Measurements from ENCODE around the gene SLIT1. TPM values are rescaled to one million over a fixed set of nuclear protein-coding genes. Genes with fewer than 3 reads are reported as not detected.

The SLIT1 gene
- total RNA-seq, 2 experiments from 2014 or later = 0.13 to 1.0 TPM

DNA sequence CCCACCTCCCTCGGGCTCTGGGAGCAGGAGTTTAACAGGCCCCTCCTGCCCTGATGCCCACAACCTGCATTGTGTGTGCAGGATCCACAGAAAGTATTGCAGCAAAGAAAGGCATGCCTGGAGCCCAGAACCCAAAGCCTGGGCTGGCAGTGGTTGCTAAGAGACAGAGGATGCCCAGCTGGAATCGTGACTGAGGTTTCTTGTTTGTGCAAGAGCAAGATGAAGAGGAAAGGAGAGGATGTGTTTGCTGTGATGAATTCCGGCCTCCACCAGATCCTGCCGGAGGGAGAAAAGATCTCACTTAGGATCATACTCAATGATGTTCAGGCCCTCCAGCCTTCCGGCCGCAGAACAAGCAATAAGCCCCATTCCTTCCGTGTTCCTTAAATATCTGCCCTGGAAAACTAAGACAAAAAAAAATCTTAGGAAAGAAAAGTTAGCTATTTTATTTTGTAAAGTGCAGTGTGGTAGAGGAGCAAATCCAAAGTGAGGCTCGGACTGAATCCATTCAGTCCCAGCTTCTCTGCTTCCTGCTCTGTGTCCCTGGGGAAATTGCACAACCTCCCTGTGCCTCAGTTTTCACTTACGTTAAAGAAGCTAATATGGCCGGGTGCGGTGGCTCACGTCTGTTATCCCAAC is 57.1 kb downstream of the SLIT1 start:
- TF ChIP-seq, protein P1, sequence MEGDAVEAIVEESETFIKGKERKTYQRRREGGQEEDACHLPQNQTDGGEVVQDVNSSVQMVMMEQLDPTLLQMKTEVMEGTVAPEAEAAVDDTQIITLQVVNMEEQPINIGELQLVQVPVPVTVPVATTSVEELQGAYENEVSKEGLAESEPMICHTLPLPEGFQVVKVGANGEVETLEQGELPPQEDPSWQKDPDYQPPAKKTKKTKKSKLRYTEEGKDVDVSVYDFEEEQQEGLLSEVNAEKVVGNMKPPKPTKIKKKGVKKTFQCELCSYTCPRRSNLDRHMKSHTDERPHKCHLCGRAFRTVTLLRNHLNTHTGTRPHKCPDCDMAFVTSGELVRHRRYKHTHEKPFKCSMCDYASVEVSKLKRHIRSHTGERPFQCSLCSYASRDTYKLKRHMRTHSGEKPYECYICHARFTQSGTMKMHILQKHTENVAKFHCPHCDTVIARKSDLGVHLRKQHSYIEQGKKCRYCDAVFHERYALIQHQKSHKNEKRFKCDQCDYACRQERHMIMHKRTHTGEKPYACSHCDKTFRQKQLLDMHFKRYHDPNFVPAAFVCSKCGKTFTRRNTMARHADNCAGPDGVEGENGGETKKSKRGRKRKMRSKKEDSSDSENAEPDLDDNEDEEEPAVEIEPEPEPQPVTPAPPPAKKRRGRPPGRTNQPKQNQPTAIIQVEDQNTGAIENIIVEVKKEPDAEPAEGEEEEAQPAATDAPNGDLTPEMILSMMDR (conservative IDR thresholded peaks at IDR 0.05; ENCODE audit: low read length) = no peak
- TF ChIP-seq EZH2phosphoT487 (IDR thresholded peaks at IDR 0.05; ENCODE audit: borderline replicate concordance, low read depth, low read length) = no peak
- intact Hi-C loops (cut with micrococcal nuclease; ENCODE audit: unreplicated experiment) = no loop called here
- no TSS peak for BruUV-seq (replicated peaks)
- Histone ChIP-seq H3K4me3 (ENCODE audit: low read depth, low read length, poor library complexity, severe bottlenecking) (no peak overlapping the region), H3K4me1 (ENCODE audit: insufficient read depth, low read length, poor library complexity, severe bottlenecking) (no peaks in the 10 kb centered on the region), H4K20me1 (ENCODE audit: insufficient read depth, low read length) (no peaks in the 10 kb centered on the region), H3K27ac (ENCODE audit: low read depth, low read length, poor library complexity, severe bottlenecking) (no peak overlapping the region), H2AFZ (ENCODE audit: low read length) (no peak overlapping the region), H3K9me2 (ENCODE audit: insufficient read depth, low read length) (no peaks in the 10 kb centered on the region), H3K36me3 (ENCODE audit: insufficient read depth, low read length) (no peaks in the 10 kb centered on the region), H3K79me2 (ENCODE audit: insufficient read depth, low read depth, low read length) (no peaks in the 10 kb centered on the region), H3K4me2 (ENCODE audit: low read length) (no peak overlapping the region), H3K9me3 (ENCODE audit: low read length) (no peaks in the 10 kb centered on the region)
- ChIA-PET CTCF (ENCODE audit: unreplicated experiment) (no interaction called here), POLR2A (interaction anchor here (0.6 kb wide), 1 partner anchor 348 kb away, joined by 3 read pairs; no protein-coding TSS in a partner anchor)
- no peak for DNase-seq (ENCODE audit: low spot score)

DNA sequence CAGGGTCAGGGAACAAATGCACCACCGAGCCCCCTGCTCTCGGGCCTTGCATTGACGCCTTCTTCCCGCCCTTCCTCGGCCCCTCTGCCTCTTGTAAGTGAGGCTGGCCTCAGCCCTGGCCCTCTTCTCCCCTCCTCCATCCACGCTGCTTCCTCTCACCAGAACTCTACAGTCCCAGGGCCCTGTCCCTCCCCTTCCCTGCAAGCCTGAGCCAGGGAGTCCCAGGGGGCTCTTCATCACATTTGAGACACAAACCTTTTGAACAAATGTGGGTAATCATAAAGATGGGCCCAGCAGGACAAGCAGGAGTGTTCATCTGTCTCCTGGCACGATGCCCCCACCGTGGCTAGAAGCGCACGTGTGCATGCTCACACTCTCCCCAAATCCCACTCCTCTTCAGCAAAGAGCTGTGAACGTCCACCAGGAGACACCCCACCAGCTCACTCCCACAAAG is 57.7 kb downstream of the SLIT1 start:
- Histone ChIP-seq H3K27ac (ENCODE audit: low read depth, low read length, poor library complexity, severe bottlenecking) (no peak overlapping the region), H4K20me1 (ENCODE audit: insufficient read depth, low read length) (no peaks in the 10 kb centered on the region), H3K36me3 (ENCODE audit: insufficient read depth, low read length) (no peaks in the 10 kb centered on the region), H3K4me1 (ENCODE audit: insufficient read depth, low read length, poor library complexity, severe bottlenecking) (no peaks in the 10 kb centered on the region), H3K4me3 (ENCODE audit: low read depth, low read length, poor library complexity, severe bottlenecking) (no peak overlapping the region), H2AFZ (ENCODE audit: low read length) (no peak overlapping the region), H3K9me2 (ENCODE audit: insufficient read depth, low read length) (no peaks in the 10 kb centered on the region), H3K79me2 (ENCODE audit: insufficient read depth, low read depth, low read length) (no peaks in the 10 kb centered on the region), H3K4me2 (ENCODE audit: low read length) (no peak overlapping the region), H3K9me3 (ENCODE audit: low read length) (no peaks in the 10 kb centered on the region)
- intact Hi-C loops (cut with micrococcal nuclease; ENCODE audit: unreplicated experiment) = no loop called here
- POLR2A ChIA-PET = no interaction called here
- no TSS peak for BruUV-seq (replicated peaks)
- DNase-seq (ENCODE audit: low spot score) = no peak
- CTCF ChIA-PET (ENCODE audit: unreplicated experiment) = no interaction called here
- TF ChIP-seq EZH2phosphoT487 (IDR thresholded peaks at IDR 0.05; ENCODE audit: borderline replicate concordance, low read depth, low read length) = no peak
- TF ChIP-seq, protein P1 (conservative IDR thresholded peaks at IDR 0.05; ENCODE audit: low read length) = no peak

DNA sequence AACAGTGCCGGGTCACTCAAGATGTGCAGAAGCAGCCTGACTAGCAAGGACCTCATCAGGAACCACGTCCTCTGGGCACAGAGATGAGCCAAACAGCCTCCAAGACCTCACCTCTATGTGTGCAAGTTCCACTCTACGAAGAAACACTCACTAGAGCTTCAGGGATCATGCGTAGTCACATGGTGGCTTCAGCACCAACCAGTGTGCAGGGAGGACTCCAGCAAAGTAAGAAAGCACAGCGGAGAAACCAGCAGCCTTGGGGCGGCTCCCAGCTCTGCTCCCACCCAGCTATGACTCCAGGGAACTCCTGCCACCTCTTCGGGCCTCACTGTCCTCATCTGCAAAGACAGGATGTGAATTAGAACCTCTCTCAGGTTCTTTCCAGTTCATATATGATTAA is 58.2 kb downstream of the SLIT1 start:
- Histone ChIP-seq H2AFZ (ENCODE audit: low read length) (no peak overlapping the region), H3K79me2 (ENCODE audit: insufficient read depth, low read depth, low read length) (no peaks in the 10 kb centered on the region), H3K4me2 (ENCODE audit: low read length) (no peak overlapping the region), H3K9me3 (ENCODE audit: low read length) (no peaks in the 10 kb centered on the region), H3K36me3 (ENCODE audit: insufficient read depth, low read length) (no peaks in the 10 kb centered on the region), H4K20me1 (ENCODE audit: insufficient read depth, low read length) (no peaks in the 10 kb centered on the region), H3K4me1 (ENCODE audit: insufficient read depth, low read length, poor library complexity, severe bottlenecking) (no peaks in the 10 kb centered on the region), H3K9me2 (ENCODE audit: insufficient read depth, low read length) (no peaks in the 10 kb centered on the region), H3K27ac (ENCODE audit: low read depth, low read length, poor library complexity, severe bottlenecking) (no peak overlapping the region), H3K4me3 (ENCODE audit: low read depth, low read length, poor library complexity, severe bottlenecking) (no peak overlapping the region)
- TF ChIP-seq EZH2phosphoT487 (IDR thresholded peaks at IDR 0.05; ENCODE audit: borderline replicate concordance, low read depth, low read length) = no peak
- TF ChIP-seq, protein P1 (conservative IDR thresholded peaks at IDR 0.05; ENCODE audit: low read length) = no peak
- ChIA-PET CTCF (ENCODE audit: unreplicated experiment) (no interaction called here), POLR2A (no interaction called here)
- no peak for DNase-seq (ENCODE audit: low spot score)
- intact Hi-C loops (cut with micrococcal nuclease; ENCODE audit: unreplicated experiment) = no loop called here
- no TSS peak for BruUV-seq (replicated peaks)
